Stimulated activated naive CD8-positive, alpha-beta T cell treated with anti-CD3 and anti-CD28 coated beads, Interleukin-15, amount 100 ng/mL, for 72 hours (primary cell): ENCODE results near the gene OR52E5.

ENCODE experiments used
- ATAC-seq: fragments of 150-1000 bp; cut with Tn5 transposase; 2 replicates; pipeline ENCODE4 v1.10.0; 2021; ENCODE audit warnings: mild to moderate bottlenecking, moderate library complexity
- DNase-seq, 2 donors: peaks; one replicate each; pipeline ENCODE4 v3.0.0; 2021 to 2022
- H3K27ac Mint-ChIP-seq, 2 donors: one replicate each; pipeline ENCODE4 v1.8.0; 2022; ENCODE audit warnings: mild to moderate bottlenecking in 2 of 2, mixed read lengths in 2 of 2, moderate library complexity in 2 of 2
- H3K27me3 Mint-ChIP-seq: one replicate; pipeline ENCODE4 v1.8.0; 2022; ENCODE audit warnings: mixed read lengths
- H3K4me1 Mint-ChIP-seq: one replicate; pipeline ENCODE4 v1.8.0; 2022; ENCODE audit warnings: mild to moderate bottlenecking, mixed read lengths
- H3K4me3 Mint-ChIP-seq, 2 donors: one replicate each; pipeline ENCODE4 v1.8.0; 2022; ENCODE audit warnings: mild to moderate bottlenecking in 2 of 2, mixed read lengths in 2 of 2, moderate library complexity in 1 of 2
- H3K9me3 Mint-ChIP-seq, 2 donors: one replicate each; pipeline ENCODE4 v1.8.0; 2022; ENCODE audit warnings: mixed read lengths in 2 of 2

OR52E5 gene

GRCh38 chr11:5928271-5928670, 35.3 kb downstream of the OR52E5 start:
- H3K4me3 Mint-ChIP-seq = no peak overlapping the region
- no peaks in the 10 kb centered on the region for H3K27me3 Mint-ChIP-seq
- ATAC-seq = no peak
- H3K4me1 Mint-ChIP-seq = no peaks in the 10 kb centered on the region
- no peak for DNase-seq
- peaks cover 19 to 29% of the 10 kb centered on the region in 2 donors for H3K9me3 Mint-ChIP-seq
- H3K27ac Mint-ChIP-seq = no peak overlapping the region

- Mint-ChIP-seq H3K4me3 (no peak overlapping the region), H3K4me1 (no peaks in the 10 kb centered on the region), H3K27me3 (no peaks in the 10 kb centered on the region), H3K9me3 (peaks cover 19 to 29% of the 10 kb centered on the region in 2 donors), H3K27ac (no peak overlapping the region)
- ATAC-seq (no peak), DNase-seq (no peak)
Measured at GRCh38 chr11:5928811-5929210, 35.8 kb downstream of the OR52E5 start.

GRCh38 chr11:5929571-5930368, 36.8 kb downstream of the OR52E5 start:
- no peaks in the 10 kb centered on the region for H3K27me3 Mint-ChIP-seq
- ATAC-seq = no peak
- H3K9me3 Mint-ChIP-seq = peaks cover 15 to 29% of the 10 kb centered on the region in 2 donors

GRCh38 chr11:5930614-5931013, 37.6 kb downstream of the OR52E5 start:
- peaks cover 2% of the 10 kb centered on the region for H3K27me3 Mint-ChIP-seq
- DNase-seq (no peak), ATAC-seq (no peak)
- no peak overlapping the region for H3K27ac Mint-ChIP-seq
- H3K4me3 Mint-ChIP-seq = no peak overlapping the region
- peaks cover 15 to 31% of the 10 kb centered on the region in 2 donors for H3K9me3 Mint-ChIP-seq
- no peaks in the 10 kb centered on the region for H3K4me1 Mint-ChIP-seq

More at GRCh38 chr11:5929571-5930368, 36.8 kb downstream of the OR52E5 start:
- no peak overlapping the region for H3K27ac Mint-ChIP-seq
- DNase-seq = no peak
- no peak overlapping the region for H3K4me3 Mint-ChIP-seq
- no peaks in the 10 kb centered on the region for H3K4me1 Mint-ChIP-seq

- ATAC-seq (no peak), DNase-seq (no peak)
- peaks cover 19 to 36% of the 10 kb centered on the region in 2 donors for H3K9me3 Mint-ChIP-seq
- H3K27ac Mint-ChIP-seq = no peak overlapping the region
- H3K4me3 Mint-ChIP-seq = no peak overlapping the region
- peaks cover 5% of the 10 kb centered on the region for H3K27me3 Mint-ChIP-seq
- H3K4me1 Mint-ChIP-seq = no peaks in the 10 kb centered on the region
Measured at GRCh38 chr11:5931061-5931460, 38.1 kb downstream of the OR52E5 start.

GRCh38 chr11:5932671-5933070, 39.7 kb downstream of the OR52E5 start:
- Mint-ChIP-seq H3K27ac (no peak overlapping the region), H3K4me1 (no peaks in the 10 kb centered on the region), H3K9me3 (peaks cover 24 to 39% of the 10 kb centered on the region in 2 donors), H3K27me3 (peaks cover 7% of the 10 kb centered on the region), H3K4me3 (no peak overlapping the region)
- no peak for DNase-seq
- no peak for ATAC-seq

GRCh38 chr11:5933116-5933515, 40.1 kb downstream of the OR52E5 start:
- Mint-ChIP-seq H3K4me3 (no peak overlapping the region), H3K9me3 (peaks cover 27 to 42% of the 10 kb centered on the region in 2 donors), H3K27ac (no peak overlapping the region), H3K27me3 (peaks cover 11% of the 10 kb centered on the region), H3K4me1 (no peaks in the 10 kb centered on the region)
- no peak for ATAC-seq
- no peak for DNase-seq

GRCh38 chr11:5937868-5938602, 45.0 kb downstream of the OR52E5 start:
- peaks cover 12% of the 10 kb centered on the region for H3K27me3 Mint-ChIP-seq
- DNase-seq (no peak), ATAC-seq (no peak)
- peak overlapping the region in 1 of 2 donors; percentile 31 for H3K27ac Mint-ChIP-seq
- H3K4me3 Mint-ChIP-seq = no peak overlapping the region
- H3K9me3 Mint-ChIP-seq = peaks cover 15 to 17% of the 10 kb centered on the region in 2 donors
- H3K4me1 Mint-ChIP-seq = no peaks in the 10 kb centered on the region

GRCh38 chr11:5938603-5938965, 45.6 kb downstream of the OR52E5 start:
- Mint-ChIP-seq H3K4me3 (no peak overlapping the region), H3K4me1 (no peaks in the 10 kb centered on the region), H3K9me3 (peaks cover 15 to 17% of the 10 kb centered on the region in 2 donors), H3K27ac (no peak overlapping the region), H3K27me3 (peaks cover 12% of the 10 kb centered on the region)
- DNase-seq (no peak), ATAC-seq (no peak)

GRCh38 chr11:5940748-5941147, 47.7 kb downstream of the OR52E5 start:
- peaks cover 13% of the 10 kb centered on the region in 2 donors for H3K9me3 Mint-ChIP-seq
- H3K4me1 Mint-ChIP-seq = no peaks in the 10 kb centered on the region
- no peak overlapping the region for H3K27ac Mint-ChIP-seq
- no peak for DNase-seq
- ATAC-seq = no peak
- no peak overlapping the region for H3K4me3 Mint-ChIP-seq
- H3K27me3 Mint-ChIP-seq = peaks cover 20% of the 10 kb centered on the region

GRCh38 chr11:5941951-5942350, 48.9 kb downstream of the OR52E5 start, which contains the start of gene OR56A3:
TSS of gene OR56A3 (plus strand) at chr11:5942251. CDS start at chr11:5947347, 5,096 bp downstream.
- ATAC-seq = no peak
- DNase-seq = no peak
- Mint-ChIP-seq H3K9me3 (peaks cover 8 to 10% of the 10 kb centered on the region in 2 donors), H3K4me1 (no peaks in the 10 kb centered on the region), H3K27me3 (peaks cover 18% of the 10 kb centered on the region), H3K27ac (peak within 1 kb of the TSS in 1 of 2 donors; percentile 71), H3K4me3 (no peak within 1 kb of the TSS)
